Stimulated activated naive CD8-positive, alpha-beta T cell treated with anti-CD3 and anti-CD28 coated beads, Interleukin-15, Interleukin-2, amounts not matched to agents 100 ng/mL and 50 ng/mL, for 24 hours (primary cell): ENCODE results near the gene UBE3C.
"Not testable (repeated sequence)": the region's sequence is repeated elsewhere in the genome, so short reads cannot be mapped to it uniquely, and the experiment has no call there.

Source experiments
- H3K27ac Mint-ChIP-seq: one replicate; pipeline ENCODE4 v1.8.0; 2021; ENCODE audit warnings: mild to moderate bottlenecking, mixed read lengths
- H3K27me3 Mint-ChIP-seq: one replicate; pipeline ENCODE4 v1.8.0; 2021; ENCODE audit warnings: mixed read lengths
- H3K36me3 Mint-ChIP-seq: one replicate; pipeline ENCODE4 v1.8.0; 2021; ENCODE audit warnings: low read depth, mixed read lengths
- H3K4me1 Mint-ChIP-seq: one replicate; pipeline ENCODE4 v1.8.0; 2021; ENCODE audit warnings: low read depth, mixed read lengths
- H3K4me3 Mint-ChIP-seq: one replicate; pipeline ENCODE4 v1.8.0; 2021; ENCODE audit warnings: mild to moderate bottlenecking, mixed read lengths
- H3K9me3 Mint-ChIP-seq: one replicate; pipeline ENCODE4 v1.8.0; 2021; ENCODE audit warnings: mixed read lengths

Gene UBE3C

GRCh38 chr7:157141525-157142060 is 2.9 kb downstream of the UBE3C start:
- no peaks in the 10 kb centered on the region for H3K27me3 Mint-ChIP-seq
- H3K36me3 Mint-ChIP-seq: peaks cover 66% of the 10 kb centered on the region
- peak overlapping the region; percentile 85 for H3K4me3 Mint-ChIP-seq
- H3K4me1 Mint-ChIP-seq: peaks cover 68% of the 10 kb centered on the region
- H3K9me3 Mint-ChIP-seq: no peaks in the 10 kb centered on the region
- no peak overlapping the region for H3K27ac Mint-ChIP-seq

- Mint-ChIP-seq H3K27ac (no peak overlapping the region), H3K9me3 (no peaks in the 10 kb centered on the region), H3K4me1 (peaks cover 83% of the 10 kb centered on the region), H3K36me3 (peaks cover 73% of the 10 kb centered on the region), H3K4me3 (no peak overlapping the region), H3K27me3 (no peaks in the 10 kb centered on the region)
Observed at GRCh38 chr7:157143788-157144187, 5.1 kb downstream of the UBE3C start.

- peaks cover 83% of the 10 kb centered on the region for H3K4me1 Mint-ChIP-seq
- peaks cover 51% of the 10 kb centered on the region for H3K36me3 Mint-ChIP-seq
- no peak overlapping the region for H3K27ac Mint-ChIP-seq
- H3K4me3 Mint-ChIP-seq: no peak overlapping the region
- no peaks in the 10 kb centered on the region for H3K9me3 Mint-ChIP-seq
- H3K27me3 Mint-ChIP-seq: no peaks in the 10 kb centered on the region
Observed at GRCh38 chr7:157149317-157149716, 10.6 kb downstream of the UBE3C start.

GRCh38 chr7:157150882-157151281 is 12.2 kb downstream of the UBE3C start:
- Mint-ChIP-seq H3K36me3 (peaks cover 48% of the 10 kb centered on the region), H3K27me3 (no peaks in the 10 kb centered on the region), H3K4me1 (peaks cover 85% of the 10 kb centered on the region), H3K9me3 (no peaks in the 10 kb centered on the region), H3K4me3 (no peak overlapping the region), H3K27ac (no peak overlapping the region)

GRCh38 chr7:157151626-157152339 is 13.1 kb downstream of the UBE3C start:
- Mint-ChIP-seq H3K9me3 (no peaks in the 10 kb centered on the region), H3K4me1 (peaks cover 78% of the 10 kb centered on the region), H3K27ac (no peak overlapping the region), H3K4me3 (no peak overlapping the region), H3K27me3 (no peaks in the 10 kb centered on the region), H3K36me3 (peaks cover 41% of the 10 kb centered on the region)

GRCh38 chr7:157152391-157152937 is 13.7 kb downstream of the UBE3C start:
- Mint-ChIP-seq H3K36me3 (peaks cover 38% of the 10 kb centered on the region), H3K4me3 (no peak overlapping the region), H3K9me3 (no peaks in the 10 kb centered on the region), H3K27me3 (no peaks in the 10 kb centered on the region), H3K27ac (no peak overlapping the region), H3K4me1 (peaks cover 71% of the 10 kb centered on the region)

GRCh38 chr7:157153260-157153659 is 14.5 kb downstream of the UBE3C start:
- Mint-ChIP-seq H3K27ac (peak overlapping the region; percentile 17), H3K4me1 (peaks cover 65% of the 10 kb centered on the region), H3K9me3 (no peaks in the 10 kb centered on the region), H3K4me3 (no peak overlapping the region), H3K27me3 (no peaks in the 10 kb centered on the region), H3K36me3 (peaks cover 34% of the 10 kb centered on the region)

- H3K4me3 Mint-ChIP-seq: no peak overlapping the region
Observed at GRCh38 chr7:157155959-157156358, 17.2 kb downstream of the UBE3C start.

GRCh38 chr7:157158400-157158799 is 19.7 kb downstream of the UBE3C start:
- Mint-ChIP-seq H3K4me3 (no peak overlapping the region), H3K27me3 (no peaks in the 10 kb centered on the region), H3K36me3 (peaks cover 43% of the 10 kb centered on the region), H3K9me3 (no peaks in the 10 kb centered on the region), H3K4me1 (peaks cover 44% of the 10 kb centered on the region), H3K27ac (no peak overlapping the region)

More at GRCh38 chr7:157155959-157156358, 17.2 kb downstream of the UBE3C start:
- Mint-ChIP-seq H3K4me1 (peaks cover 62% of the 10 kb centered on the region), H3K27ac (no peak overlapping the region), H3K36me3 (peaks cover 50% of the 10 kb centered on the region), H3K27me3 (no peaks in the 10 kb centered on the region), H3K9me3 (no peaks in the 10 kb centered on the region)

- H3K27me3 Mint-ChIP-seq, H3K4me3 Mint-ChIP-seq, H3K27ac Mint-ChIP-seq, H3K9me3 Mint-ChIP-seq: not testable (repeated sequence)
- peaks cover 36% of the 10 kb centered on the region for H3K4me1 Mint-ChIP-seq
- peaks cover 46% of the 10 kb centered on the region for H3K36me3 Mint-ChIP-seq
Observed at GRCh38 chr7:157159537-157159936, 20.8 kb downstream of the UBE3C start.

- Mint-ChIP-seq H3K9me3 (peaks cover 4% of the 10 kb centered on the region), H3K4me3 (no peak overlapping the region), H3K27ac (peak overlapping the region; percentile 39), H3K27me3 (no peaks in the 10 kb centered on the region), H3K36me3 (peaks cover 49% of the 10 kb centered on the region), H3K4me1 (peaks cover 34% of the 10 kb centered on the region)
Observed at GRCh38 chr7:157160433-157160832, 21.7 kb downstream of the UBE3C start.

- no peaks in the 10 kb centered on the region for H3K27me3 Mint-ChIP-seq
- H3K36me3 Mint-ChIP-seq: peaks cover 78% of the 10 kb centered on the region
- H3K4me1 Mint-ChIP-seq: peaks cover 17% of the 10 kb centered on the region
- H3K4me3 Mint-ChIP-seq: no peak overlapping the region
- H3K9me3 Mint-ChIP-seq: peaks cover 8% of the 10 kb centered on the region
- peak overlapping the region; percentile 53 for H3K27ac Mint-ChIP-seq
Observed at GRCh38 chr7:157165987-157166386, 27.3 kb downstream of the UBE3C start.

- H3K4me3 Mint-ChIP-seq: no peak overlapping the region
- H3K36me3 Mint-ChIP-seq: peaks cover 82% of the 10 kb centered on the region
- no peaks in the 10 kb centered on the region for H3K27me3 Mint-ChIP-seq
- peaks cover 8% of the 10 kb centered on the region for H3K9me3 Mint-ChIP-seq
- H3K27ac Mint-ChIP-seq: no peak overlapping the region
- H3K4me1 Mint-ChIP-seq: peaks cover 13% of the 10 kb centered on the region
Observed at GRCh38 chr7:157168571-157168970, 29.8 kb downstream of the UBE3C start.

- H3K36me3 Mint-ChIP-seq: peaks cover 77% of the 10 kb centered on the region
- no peak overlapping the region for H3K27ac Mint-ChIP-seq
- H3K9me3 Mint-ChIP-seq: no peaks in the 10 kb centered on the region
- no peaks in the 10 kb centered on the region for H3K27me3 Mint-ChIP-seq
- no peaks in the 10 kb centered on the region for H3K4me1 Mint-ChIP-seq
- no peak overlapping the region for H3K4me3 Mint-ChIP-seq
Observed at GRCh38 chr7:157176771-157177170, 38.0 kb downstream of the UBE3C start.

- Mint-ChIP-seq H3K36me3 (peaks cover 80% of the 10 kb centered on the region), H3K4me1 (no peaks in the 10 kb centered on the region), H3K9me3 (no peaks in the 10 kb centered on the region), H3K27ac (no peak overlapping the region), H3K4me3 (no peak overlapping the region), H3K27me3 (no peaks in the 10 kb centered on the region)
Observed at GRCh38 chr7:157177333-157177982, 38.7 kb downstream of the UBE3C start.
